ENCODE measurements around the gene HLF. TPM values are rescaled to one million over a fixed set of nuclear protein-coding genes. Genes with fewer than 3 reads are reported as not detected.

Gene HLF
- total RNA-seq, 2 donors from 2014 or later = 26.5 to 34.9 TPM

- WGBS = 64% methylated on average over 3 of the region's 3 CpGs
- DNase-seq (ENCODE audit: low spot score) = no peak
- intact Hi-C loops (cut with DNase I) = no loop called here
- no peaks in the 10 kb centered on the region for H3K36me3 ChIP-seq
- no peaks in the 10 kb centered on the region for H3K4me1 ChIP-seq (replicated peaks)
- no peak for TF ChIP-seq POLR2A (IDR thresholded peaks at IDR 0.05)
- no peaks in the 10 kb centered on the region for H3K9me3 ChIP-seq
- no peak overlapping the region for H3K27ac ChIP-seq
- H3K27me3 ChIP-seq (replicated peaks; ENCODE audit: insufficient read depth) = no peaks in the 10 kb centered on the region
- no peak overlapping the region for H3K4me3 ChIP-seq
These were observed 103.9 kb downstream of the HLF start for GRCh38 chr17:55368706-55369105.

Other genes starting within 250 kb of the HLF start
- gene MMD, start 156.9 kb downstream of the HLF start, total RNA-seq = 10 to 100 TPM in 1 of 2 donors, 1 to 10 TPM in 1; 8.7 to 55.0 TPM
- gene SMIM36, start 246.5 kb downstream of the HLF start, total RNA-seq = not detected